Measurements from ENCODE around the gene RXRA.

DNA sequence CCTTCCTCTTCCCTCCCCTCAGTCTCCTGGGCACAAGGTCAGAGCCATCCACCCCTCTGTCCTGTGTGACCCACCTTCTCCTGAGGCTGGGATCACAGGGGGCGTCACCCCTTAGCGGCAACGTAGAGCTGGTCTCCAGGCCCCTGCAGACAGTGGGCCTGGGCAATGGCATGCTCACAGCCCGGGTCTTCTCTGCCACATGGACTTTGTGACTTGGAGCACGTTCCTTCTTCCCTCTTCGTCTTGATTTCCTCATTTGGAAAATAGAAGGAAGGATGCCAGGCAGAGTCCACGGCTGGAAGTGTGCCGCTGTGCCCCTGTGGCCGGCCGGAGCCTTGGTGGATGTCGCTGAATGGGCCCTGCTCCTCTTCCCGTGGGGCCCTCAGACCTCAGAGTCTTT is 10.0 kb downstream of the RXRA start:
- TF ChIP-seq CTCF (IDR thresholded peaks at IDR 0.05; ENCODE audit: borderline replicate concordance, extremely low read depth, low read length, poor library complexity, severe bottlenecking) (no peak), EZH2 (IDR thresholded peaks at IDR 0.05; ENCODE audit: borderline replicate concordance, low read depth, low read length, severe bottlenecking) (no peak)
